ENCODE results near the gene PNO1. TPM values are rescaled to one million over a fixed set of nuclear protein-coding genes. Genes with fewer than 3 reads are reported as not detected.

Gene PNO1
- polyA plus RNA-seq, 1 donor (not counting 4 experiments of a cell fraction or from before 2014, with no cell fraction given): 22.5 TPM

- no peaks in the 10 kb centered on the region for H3K27me3 ChIP-seq (ENCODE audit: control insufficient read depth, extremely low read depth, insufficient read depth, low read length)
- H3K4me3 ChIP-seq (ENCODE audit: control insufficient read depth in 2 of 3, extremely low read depth in 1 of 3, insufficient read depth in 2 of 3, low read depth in 1 of 3, low read length in 3 of 3): peak overlapping the region in 1 of 3 experiments; percentile 25
- H2AFZ ChIP-seq (ENCODE audit: control insufficient read depth, low read length): no peak overlapping the region
- no peaks in the 10 kb centered on the region for H3K9me1 ChIP-seq (ENCODE audit: control insufficient read depth, extremely low read depth, insufficient read depth, low read length)
- peak overlapping the region; percentile 81 for H3K27ac ChIP-seq (ENCODE audit: control insufficient read depth, insufficient read depth, low read length)
- FAIRE-seq (peak; percentile 9), DNase-seq (ENCODE audit: low read depth, low spot score) (no peak)
- H3K4me2 ChIP-seq (ENCODE audit: control insufficient read depth, extremely low read depth, insufficient read depth, low read depth, low read length): peak overlapping the region; percentile 75
- peaks cover 29% of the 10 kb centered on the region for H3K4me1 ChIP-seq (ENCODE audit: control insufficient read depth, extremely low read depth, insufficient read depth, low read length)
- no peaks in the 10 kb centered on the region for H3K36me3 ChIP-seq (ENCODE audit: control insufficient read depth in 2 of 2, extremely low read depth in 1 of 2, insufficient read depth in 2 of 2, low read length in 2 of 2)
- peak overlapping the region; percentile 36 for H3K9ac ChIP-seq (ENCODE audit: control insufficient read depth, extremely low read depth, insufficient read depth, low read length)
- no peaks in the 10 kb centered on the region for H4K20me1 ChIP-seq (ENCODE audit: control insufficient read depth, extremely low read depth, insufficient read depth, low read length)
- dilution Hi-C loops (cut with MboI; ENCODE audit: extremely low pct_ligation_motif_present, low sequenced_read_pairs): no loop called here
- H3K9me3 ChIP-seq (ENCODE audit: control insufficient read depth, low read depth, low read length): no peaks in the 10 kb centered on the region
- H3K79me2 ChIP-seq (ENCODE audit: control insufficient read depth, insufficient read depth, low read length): peaks cover 81% of the 10 kb centered on the region
- TF ChIP-seq EZH2 (IDR thresholded peaks at IDR 0.05; ENCODE audit: low read length) (no peak), CTCF (optimal IDR thresholded peaks at IDR 0.05 in 1 of 3, IDR thresholded peaks at IDR 0.05 in 1 of 3, conservative IDR thresholded peaks at IDR 0.05 in 1 of 3; ENCODE audit: extremely low read depth in 1 of 3, insufficient read depth in 2 of 3, low read length in 3 of 3) (no peak)
Observed at GRCh38 chr2:68193787-68194372, 36.2 kb downstream of the PNO1 start.

GRCh38 chr2:68195096-68195495, 37.4 kb downstream of the PNO1 start:
- Histone ChIP-seq H3K4me1 (ENCODE audit: control insufficient read depth, extremely low read depth, insufficient read depth, low read length) (peaks cover 29% of the 10 kb centered on the region), H3K9me3 (ENCODE audit: control insufficient read depth, low read depth, low read length) (no peaks in the 10 kb centered on the region), H4K20me1 (ENCODE audit: control insufficient read depth, extremely low read depth, insufficient read depth, low read length) (no peaks in the 10 kb centered on the region), H3K4me3 (ENCODE audit: control insufficient read depth in 2 of 3, extremely low read depth in 1 of 3, insufficient read depth in 2 of 3, low read depth in 1 of 3, low read length in 3 of 3) (no peak overlapping the region), H3K4me2 (ENCODE audit: control insufficient read depth, extremely low read depth, insufficient read depth, low read depth, low read length) (no peak overlapping the region), H3K9me1 (ENCODE audit: control insufficient read depth, extremely low read depth, insufficient read depth, low read length) (no peaks in the 10 kb centered on the region), H3K9ac (ENCODE audit: control insufficient read depth, extremely low read depth, insufficient read depth, low read length) (no peak overlapping the region), H2AFZ (ENCODE audit: control insufficient read depth, low read length) (no peak overlapping the region), H3K27ac (ENCODE audit: control insufficient read depth, insufficient read depth, low read length) (peak overlapping the region; percentile 81), H3K79me2 (ENCODE audit: control insufficient read depth, insufficient read depth, low read length) (peaks cover 81% of the 10 kb centered on the region), H3K36me3 (ENCODE audit: control insufficient read depth in 2 of 2, extremely low read depth in 1 of 2, insufficient read depth in 2 of 2, low read length in 2 of 2) (no peaks in the 10 kb centered on the region), H3K27me3 (ENCODE audit: control insufficient read depth, extremely low read depth, insufficient read depth, low read length) (no peaks in the 10 kb centered on the region)
- TF ChIP-seq EZH2 (IDR thresholded peaks at IDR 0.05; ENCODE audit: low read length) (no peak), CTCF (optimal IDR thresholded peaks at IDR 0.05 in 1 of 3, IDR thresholded peaks at IDR 0.05 in 1 of 3, conservative IDR thresholded peaks at IDR 0.05 in 1 of 3; ENCODE audit: extremely low read depth in 1 of 3, insufficient read depth in 2 of 3, low read length in 3 of 3) (no peak)
- no peak for DNase-seq (ENCODE audit: low read depth, low spot score)
- FAIRE-seq: no peak
- dilution Hi-C loops (cut with MboI; ENCODE audit: extremely low pct_ligation_motif_present, low sequenced_read_pairs): no loop called here
